Measurements from ENCODE around the gene SCT.

DNA sequence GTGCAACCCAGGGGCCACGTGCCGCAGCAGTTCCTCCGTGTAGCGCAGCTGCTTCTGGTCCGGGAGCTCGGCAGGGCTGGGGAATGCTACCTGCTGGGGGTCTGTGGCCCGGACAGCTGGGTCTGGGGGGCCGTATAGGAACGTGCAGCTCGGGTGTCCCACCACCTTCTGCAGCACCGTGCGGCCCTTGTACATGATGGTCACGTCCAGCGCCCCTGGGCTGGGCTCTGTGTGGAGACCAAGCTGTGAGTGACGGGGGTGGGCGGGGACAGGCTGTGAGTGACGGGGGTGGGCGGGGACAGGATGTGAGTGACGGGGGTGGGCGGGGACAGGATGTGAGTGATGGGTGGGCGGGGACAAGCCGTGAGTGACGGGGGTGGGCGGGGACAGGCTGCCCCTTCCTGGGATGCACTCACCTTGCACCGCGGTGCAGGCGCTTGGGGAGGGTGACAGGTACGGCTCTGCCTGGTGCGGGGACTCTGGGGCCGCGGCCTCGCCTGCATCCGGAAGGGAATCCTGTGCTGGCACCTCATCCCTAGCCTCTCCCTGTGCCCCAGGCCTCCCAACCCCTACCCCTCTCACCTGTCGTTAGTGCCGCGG lies 13.5 kb downstream of the SCT start:
- TF ChIP-seq ZBTB43 (CRISPR knock-in tag; IDR thresholded peaks at IDR 0.05) = no peak
- TF ChIP-seq, protein P1, sequence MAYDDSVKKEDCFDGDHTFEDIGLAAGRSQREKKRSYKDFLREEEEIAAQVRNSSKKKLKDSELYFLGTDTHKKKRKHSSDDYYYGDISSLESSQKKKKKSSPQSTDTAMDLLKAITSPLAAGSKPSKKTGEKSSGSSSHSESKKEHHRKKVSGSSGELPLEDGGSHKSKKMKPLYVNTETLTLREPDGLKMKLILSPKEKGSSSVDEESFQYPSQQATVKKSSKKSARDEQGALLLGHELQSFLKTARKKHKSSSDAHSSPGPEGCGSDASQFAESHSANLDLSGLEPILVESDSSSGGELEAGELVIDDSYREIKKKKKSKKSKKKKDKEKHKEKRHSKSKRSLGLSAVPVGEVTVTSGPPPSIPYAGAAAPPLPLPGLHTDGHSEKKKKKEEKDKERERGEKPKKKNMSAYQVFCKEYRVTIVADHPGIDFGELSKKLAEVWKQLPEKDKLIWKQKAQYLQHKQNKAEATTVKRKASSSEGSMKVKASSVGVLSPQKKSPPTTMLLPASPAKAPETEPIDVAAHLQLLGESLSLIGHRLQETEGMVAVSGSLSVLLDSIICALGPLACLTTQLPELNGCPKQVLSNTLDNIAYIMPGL (CRISPR knock-in tag; IDR thresholded peaks at IDR 0.05) = no peak

All from WTC11 (cell line).